Epithelial cell of esophagus (primary cell): ENCODE results near the gene GOLGA6L10.
"Not testable (repeated sequence)": the region's sequence is repeated elsewhere in the genome, so short reads cannot be mapped to it uniquely, and the experiment has no call there.

Source experiments
- DNase-seq: peaks from one replicate; pipeline ENCODE4 v3.0.0; 2010; ENCODE audit warnings: low read depth
- H3K4me3 ChIP-seq: 2 replicates; pipeline ENCODE4 v1.5.1; 2011; ENCODE audit warnings: mild to moderate bottlenecking, low read length, control low read depth

GOLGA6L10 gene

DNA sequence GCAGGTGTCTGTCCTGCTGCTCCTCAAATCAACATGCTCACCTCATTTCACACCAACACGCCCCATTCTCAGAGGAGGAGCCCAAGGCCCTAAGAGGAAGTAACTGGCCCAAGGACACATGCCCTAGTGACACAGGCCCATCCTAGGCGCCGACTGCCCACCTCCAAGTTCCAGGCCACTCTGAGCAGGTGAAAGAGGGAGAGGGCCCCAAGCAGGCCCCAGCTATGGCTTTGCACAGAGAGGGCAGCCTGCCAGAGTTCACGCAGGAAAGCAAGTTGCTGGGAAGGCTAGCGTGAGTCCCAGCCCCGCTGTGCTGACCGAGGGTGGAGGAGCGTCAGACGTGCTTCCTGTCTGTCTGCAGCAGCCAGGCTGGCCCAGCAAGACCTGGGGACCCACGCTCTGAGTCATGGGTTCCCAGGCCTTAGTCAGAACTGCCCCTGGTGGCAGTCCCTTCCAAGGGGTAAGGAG, 13.1 kb downstream of the GOLGA6L10 start:
- not testable (repeated sequence) for H3K4me3 ChIP-seq
- DNase-seq, result peak; percentile 9

GRCh38 chr15:82335006-82335405, 14.3 kb downstream of the GOLGA6L10 start:
- H3K4me3 ChIP-seq, DNase-seq: not testable (repeated sequence)

GRCh38 chr15:82334554-82334932, 14.7 kb downstream of the GOLGA6L10 start:
- not testable (repeated sequence) for DNase-seq, H3K4me3 ChIP-seq

DNA sequence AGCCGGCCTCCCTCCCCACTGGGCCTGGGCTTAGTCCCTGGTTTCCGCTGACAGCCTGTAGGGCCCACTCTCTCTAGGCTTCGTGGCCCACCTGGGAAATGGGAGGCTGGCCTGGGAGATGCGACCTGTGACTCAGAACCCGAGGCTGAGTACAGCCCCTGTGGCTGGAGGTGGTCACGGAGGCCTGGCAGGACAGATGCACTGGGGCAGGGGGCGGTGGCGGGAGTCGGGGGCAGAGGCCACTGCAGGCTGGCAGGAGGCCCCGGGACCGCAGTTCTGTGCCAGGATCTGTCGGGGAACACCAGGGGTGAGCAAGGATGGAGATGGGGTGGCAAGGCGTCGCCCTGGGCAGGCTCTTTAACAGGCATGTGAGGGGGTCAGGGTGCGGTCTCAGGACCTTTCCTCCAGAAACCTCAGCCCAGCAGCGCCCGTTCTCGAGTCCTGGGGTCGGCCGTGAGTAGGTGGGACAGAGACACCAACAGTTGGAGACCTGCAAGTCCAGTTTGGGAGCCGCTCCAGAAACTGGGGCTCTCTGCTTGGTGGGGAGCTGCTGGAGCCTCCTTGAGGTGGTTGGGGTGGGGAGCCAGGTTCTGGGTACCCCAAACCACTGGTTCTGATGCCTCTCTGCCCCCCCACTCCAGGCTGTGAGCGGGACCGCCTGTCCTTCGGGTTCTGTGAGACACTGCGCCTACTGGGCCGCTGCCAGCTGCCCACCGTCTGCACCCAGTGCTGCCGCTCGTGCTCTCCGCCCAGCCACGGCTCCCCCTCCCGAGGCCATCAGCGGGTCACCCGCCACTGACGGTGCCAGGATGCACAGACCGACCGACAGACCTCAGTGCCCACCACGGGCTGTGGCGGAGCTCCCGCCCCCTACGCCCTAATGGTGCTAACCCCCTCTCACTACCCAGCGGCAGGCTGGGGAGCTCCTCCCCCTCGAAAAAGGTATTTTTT, 15.4 kb downstream of the GOLGA6L10 start:
- not testable (repeated sequence) for DNase-seq, H3K4me3 ChIP-seq

DNA sequence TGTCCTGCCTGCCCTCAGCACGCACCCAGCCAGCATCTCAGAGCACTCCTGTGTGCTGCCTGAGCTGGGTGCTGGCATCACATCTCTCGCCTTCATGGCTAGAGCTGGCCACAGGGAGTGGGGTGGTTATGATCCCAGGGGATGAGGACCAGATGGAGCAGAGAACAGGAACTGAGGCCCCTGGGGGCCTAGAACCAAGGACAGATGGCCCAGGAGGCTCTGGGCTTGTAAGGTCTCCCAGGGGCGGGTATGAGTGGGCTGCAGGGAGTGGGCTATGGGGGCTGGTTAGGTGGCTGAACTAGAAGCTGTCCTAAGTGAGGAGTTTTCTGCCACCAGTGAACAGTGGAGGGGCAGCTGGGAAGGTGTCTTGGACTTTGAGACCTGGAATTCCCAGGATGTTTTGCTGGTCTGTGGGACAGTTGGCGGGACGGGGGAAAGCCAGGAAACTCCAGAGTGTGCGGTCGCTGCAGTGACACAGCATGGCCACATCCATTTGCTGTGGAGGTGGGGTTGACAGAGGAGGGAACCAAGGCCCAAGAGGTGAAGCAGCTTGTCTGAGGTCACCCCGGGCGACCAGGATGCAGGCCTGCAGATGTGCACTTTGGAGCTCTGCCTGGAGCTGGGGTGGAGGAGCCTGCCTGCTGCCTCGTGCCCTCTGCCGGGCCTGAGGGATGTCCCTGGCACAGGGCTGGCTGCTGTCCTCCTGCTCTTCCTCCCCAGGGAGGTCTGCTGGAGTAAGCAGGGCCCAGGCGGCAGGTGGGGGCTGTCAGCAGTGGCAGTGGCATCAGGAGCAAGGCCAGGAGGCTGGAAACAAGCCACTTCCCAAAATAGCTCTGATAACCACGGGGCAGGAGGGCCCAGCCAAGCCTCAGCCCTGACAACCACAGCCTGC, 16.3 kb downstream of the GOLGA6L10 start:
- not testable (repeated sequence) for H3K4me3 ChIP-seq, DNase-seq

DNA sequence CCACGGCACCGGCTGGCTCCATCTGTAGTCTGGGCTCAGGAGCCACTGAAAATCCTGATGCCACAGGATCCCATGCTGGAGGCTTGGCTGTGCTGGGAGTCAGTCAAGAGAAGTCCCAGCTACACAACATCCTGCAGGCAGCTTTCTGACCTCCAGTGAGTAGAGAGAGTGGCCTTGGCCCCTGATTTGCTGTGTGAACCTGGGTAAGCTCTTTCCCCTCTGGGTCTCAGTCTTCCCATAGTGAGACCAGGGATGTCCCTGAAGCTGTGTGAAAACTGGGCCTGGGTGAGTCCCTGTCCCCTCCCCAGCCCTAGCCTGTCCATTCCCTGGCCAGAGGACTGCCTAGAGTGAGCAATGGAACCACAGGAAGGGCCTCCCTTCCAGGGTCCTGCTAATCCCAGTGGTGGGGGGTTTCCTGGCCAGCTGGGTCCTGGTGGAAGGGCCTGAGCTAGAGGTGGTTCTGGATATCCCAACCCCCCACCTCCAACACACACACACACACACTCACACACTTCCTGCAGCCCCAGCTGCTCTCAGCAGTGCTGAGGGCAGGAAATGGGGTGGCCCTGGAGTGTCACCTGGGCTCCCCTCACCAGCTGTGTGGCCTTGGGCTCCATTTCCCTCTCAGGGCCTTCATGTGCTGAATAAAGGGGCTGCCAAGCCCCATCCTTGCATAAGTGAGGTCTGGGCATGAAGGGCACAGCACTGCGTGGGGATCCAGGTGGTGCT, 17.5 kb downstream of the GOLGA6L10 start:
- DNase-seq, H3K4me3 ChIP-seq: not testable (repeated sequence)

DNA sequence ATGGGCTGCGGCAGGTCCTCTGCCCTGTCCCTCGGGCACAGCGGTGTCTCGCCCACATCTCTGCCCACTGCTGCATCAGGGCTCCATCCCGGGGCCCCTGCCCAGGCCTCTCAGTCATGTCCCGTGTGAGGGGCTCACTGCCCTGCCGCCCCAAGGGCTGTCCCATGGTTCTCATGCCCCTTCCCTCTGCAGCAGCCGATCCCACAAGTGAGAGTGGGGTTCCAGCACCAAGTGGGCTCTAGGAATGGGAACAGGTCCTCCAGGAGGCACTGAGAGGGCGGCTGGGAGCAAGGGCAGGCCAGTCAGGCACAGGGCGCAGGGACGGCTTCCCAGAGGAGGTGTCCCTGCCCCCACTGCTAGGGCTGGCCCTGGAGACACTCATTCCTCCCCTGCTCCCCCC, 18.4 kb downstream of the GOLGA6L10 start:
- DNase-seq, H3K4me3 ChIP-seq: not testable (repeated sequence)

- not testable (repeated sequence) for H3K4me3 ChIP-seq
Measured at GRCh38 chr15:82329039-82329438, 20.2 kb downstream of the GOLGA6L10 start.

DNA sequence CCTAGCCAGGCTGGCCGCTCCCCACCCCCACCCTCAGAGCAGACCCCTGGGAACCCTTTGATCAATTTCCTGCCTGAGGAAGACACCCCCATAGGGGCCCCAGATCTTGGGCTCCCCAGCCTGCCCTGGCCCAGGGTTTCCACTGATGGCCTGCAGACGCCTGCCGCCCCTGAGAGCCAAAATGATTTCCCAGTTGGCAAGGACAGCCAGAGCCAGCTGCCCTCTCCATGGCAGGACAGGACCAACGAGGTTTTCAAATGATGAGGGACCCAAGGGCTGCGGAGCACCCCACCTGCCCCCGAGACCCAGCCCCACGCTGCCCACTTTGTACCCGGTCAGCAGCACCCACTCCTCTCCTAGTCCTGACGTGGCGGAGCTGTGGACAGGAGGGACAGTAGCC, 21.9 kb downstream of the GOLGA6L10 start:
- DNase-seq, H3K4me3 ChIP-seq: not testable (repeated sequence)

More at GRCh38 chr15:82329039-82329438, 20.2 kb downstream of the GOLGA6L10 start:
- DNase-seq, result not testable (repeated sequence)

GRCh38 chr15:82326896-82327295, 22.4 kb downstream of the GOLGA6L10 start:
- H3K4me3 ChIP-seq, DNase-seq: not testable (repeated sequence)

GRCh38 chr15:82325646-82326045, 23.6 kb downstream of the GOLGA6L10 start:
- H3K4me3 ChIP-seq, DNase-seq: not testable (repeated sequence)

DNA sequence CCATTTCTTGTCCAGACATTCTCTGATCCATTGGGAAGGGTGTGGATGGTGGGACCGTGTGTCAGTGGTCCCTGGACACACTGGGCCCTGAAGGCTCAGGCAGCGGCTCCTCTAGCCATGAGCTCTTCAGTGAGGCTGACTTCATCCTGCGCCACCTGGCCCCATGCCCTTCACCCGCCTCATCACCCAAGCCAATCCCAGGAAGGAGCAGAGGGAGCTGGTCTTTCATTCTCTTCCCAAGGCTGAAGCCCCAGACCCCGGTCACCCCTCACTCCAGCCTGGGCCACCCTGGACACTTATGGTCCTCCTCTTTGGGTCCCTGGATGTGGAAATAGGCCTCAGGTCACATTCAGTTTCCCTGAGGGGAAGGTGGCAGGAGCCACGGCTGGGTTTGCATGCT, 24.4 kb downstream of the GOLGA6L10 start:
- H3K4me3 ChIP-seq, DNase-seq: not testable (repeated sequence)

DNA sequence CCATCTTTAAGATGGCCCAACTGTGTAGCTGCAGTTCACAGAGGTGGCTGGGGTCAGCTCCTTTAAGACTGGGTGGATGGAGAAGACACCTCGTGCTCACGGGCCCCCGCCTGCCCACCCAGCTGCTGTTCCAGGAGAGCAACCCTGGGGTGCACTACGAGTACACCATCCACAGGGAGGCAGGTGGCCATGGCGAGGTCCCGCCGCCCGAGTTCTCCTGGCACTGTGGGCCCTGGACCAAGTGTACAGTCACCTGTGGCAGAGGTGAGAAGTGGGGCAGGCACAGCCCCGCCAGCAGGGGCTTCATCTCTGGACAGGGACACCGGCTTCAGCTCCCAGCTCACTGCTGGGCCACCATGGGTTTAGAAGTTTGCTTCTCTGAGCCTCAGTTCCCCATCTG, 26.8 kb downstream of the GOLGA6L10 start:
- not testable (repeated sequence) for DNase-seq, H3K4me3 ChIP-seq

DNA sequence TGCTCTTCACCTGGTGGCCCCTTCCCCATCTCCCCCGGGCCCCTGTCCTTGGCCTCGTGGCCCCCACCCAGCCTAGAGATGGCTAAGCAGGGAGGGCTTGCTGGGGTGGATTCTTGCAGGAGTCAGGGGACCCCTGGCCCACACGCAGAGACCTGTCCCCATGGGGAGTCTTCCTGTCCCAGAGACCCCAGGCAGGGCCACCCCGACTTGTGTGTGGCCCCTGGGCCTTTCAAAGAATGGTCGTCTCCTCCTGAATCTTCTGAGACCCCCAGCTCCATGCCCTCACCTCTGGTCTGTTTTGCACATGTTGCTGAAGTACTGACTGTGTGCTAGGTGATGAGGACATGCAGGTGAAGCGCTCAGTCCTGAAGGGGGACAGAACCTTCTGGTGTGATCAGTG, 28.4 kb downstream of the GOLGA6L10 start:
- not testable (repeated sequence) for H3K4me3 ChIP-seq, DNase-seq

GRCh38 chr15:82319522-82320278, 29.6 kb downstream of the GOLGA6L10 start:
- not testable (repeated sequence) for H3K4me3 ChIP-seq, DNase-seq

GRCh38 chr15:82318281-82318680, 31.0 kb downstream of the GOLGA6L10 start:
- not testable (repeated sequence) for DNase-seq, H3K4me3 ChIP-seq

- DNase-seq, H3K4me3 ChIP-seq: not testable (repeated sequence)
Measured at GRCh38 chr15:82317516-82317915, 31.8 kb downstream of the GOLGA6L10 start.
